Activated T-cell treated with anti-CD3 and anti-CD28 coated beads for 4 hours (primary cell): ENCODE data around the gene GALP.
"Not testable (repeated sequence)": the region's sequence is repeated elsewhere in the genome, so short reads cannot be mapped to it uniquely, and the experiment has no call there.

ENCODE experiments used
- DNase-seq: peaks from one replicate; pipeline ENCODE4 v3.0.0-alpha.2; 2020

GALP gene

DNA sequence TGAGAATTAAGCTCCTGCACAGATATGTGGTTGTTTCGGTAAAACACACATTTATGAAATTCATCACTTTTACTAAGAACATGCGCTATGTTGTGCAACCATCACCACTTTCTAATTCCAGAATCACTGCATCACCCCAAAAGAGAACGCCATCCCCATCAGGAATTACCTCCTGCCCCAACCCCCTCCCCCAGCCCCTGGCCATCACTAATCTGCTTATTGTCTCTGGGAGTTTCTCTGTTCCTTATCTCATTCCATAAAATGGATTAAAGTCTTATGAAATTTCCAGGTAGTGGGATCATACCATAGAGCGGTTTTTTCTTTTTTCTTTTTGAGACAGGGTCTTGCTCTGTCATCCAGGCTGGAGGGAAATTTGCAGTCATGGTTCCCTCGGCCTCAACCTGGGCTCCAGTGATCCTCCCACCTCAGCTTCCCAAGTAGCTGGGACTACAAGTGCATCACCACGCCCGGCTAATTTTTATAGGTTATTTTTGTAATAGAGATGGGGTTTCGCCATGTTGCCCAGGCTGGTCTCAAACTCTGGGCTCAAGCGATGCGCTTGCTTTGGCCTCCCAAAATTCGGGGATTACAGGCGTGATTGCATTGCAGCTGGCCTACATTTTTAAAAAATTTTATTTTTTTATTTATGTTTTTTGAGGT lies 18.3 kb downstream of the GALP start:
- DNase-seq = no peak

DNA sequence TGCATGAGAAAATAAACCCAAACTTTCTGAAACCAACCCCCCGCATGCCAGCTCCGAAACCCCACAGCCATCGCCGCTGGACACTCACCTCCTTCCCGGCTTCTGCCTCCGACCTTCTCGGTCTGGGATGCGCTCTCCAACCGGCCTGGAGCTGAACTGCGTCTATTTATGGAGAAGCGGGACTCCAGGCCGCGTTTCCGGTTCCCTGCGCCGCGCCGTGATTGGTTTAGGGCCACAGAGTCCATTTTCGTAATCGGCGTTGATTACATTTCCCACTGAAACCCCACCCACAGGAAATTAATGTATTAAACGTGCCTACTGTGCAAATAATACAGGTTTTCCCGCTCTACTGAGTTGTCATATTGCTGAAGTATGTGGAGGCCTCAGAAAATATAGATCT lies 21.8 kb downstream of the GALP start, which contains the start of gene ZSCAN5B:
TSS of gene ZSCAN5B (minus strand) at position 138 of the 400 bp plus-strand sequence. CDS start 4,731 bp downstream, outside the sequence.
- DNase-seq = not testable (repeated sequence)

GRCh38 chr19:56199687-56200086 lies 23.9 kb downstream of the GALP start:
- DNase-seq = no peak

DNA sequence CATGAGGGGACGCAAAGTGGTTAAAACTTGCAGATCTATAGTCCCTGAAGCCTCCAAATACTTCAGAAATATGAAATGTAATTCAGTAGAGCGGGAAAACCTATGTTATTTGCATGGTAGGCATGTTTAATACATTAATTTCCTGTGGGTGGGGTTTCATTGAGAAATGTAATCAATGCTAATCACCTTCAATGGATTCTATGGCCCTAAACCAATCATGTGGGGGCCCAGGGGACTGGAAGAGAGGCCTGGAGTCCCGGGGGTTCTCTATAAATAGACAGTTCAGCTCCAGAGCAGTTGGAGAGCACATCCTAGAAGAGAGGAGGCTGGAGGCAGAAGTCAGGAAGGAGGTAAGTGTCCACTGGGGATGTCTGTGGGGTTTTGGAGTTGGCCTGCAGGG lies 26.2 kb downstream of the GALP start, which contains the start of gene ZSCAN5C:
TSS of gene ZSCAN5C (plus strand) at position 301 of the 400 bp plus-strand sequence. CDS start 3,641 bp downstream, outside the sequence.
- DNase-seq = no peak

- not testable (repeated sequence) for DNase-seq
These were observed 31.8 kb downstream of the GALP start for GRCh38 chr19:56207581-56207980.

- DNase-seq = no peak
These were observed 33.3 kb downstream of the GALP start for GRCh38 chr19:56209091-56209490.

- DNase-seq = not testable (repeated sequence)
These were observed 34.2 kb downstream of the GALP start for GRCh38 chr19:56210036-56210435.

DNA sequence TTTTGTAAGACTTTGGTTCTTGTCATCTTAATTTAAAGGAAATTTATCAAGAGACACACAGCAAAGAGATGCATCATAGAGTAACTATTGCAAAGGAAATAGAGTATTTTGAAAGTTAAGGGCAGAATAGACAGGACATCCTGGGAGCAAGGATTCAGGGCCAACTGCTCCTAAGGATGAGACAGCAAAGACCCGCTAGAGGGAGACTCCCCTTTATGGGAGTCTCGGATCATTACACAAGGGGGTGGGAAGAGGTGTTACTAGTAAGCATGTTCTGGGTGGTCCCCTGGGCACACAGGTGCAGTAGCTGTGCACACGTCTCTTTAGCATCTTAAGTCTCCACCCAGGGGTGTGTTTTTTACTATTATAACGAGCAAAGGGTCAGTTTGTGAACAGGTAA lies 35.9 kb downstream of the GALP start:
- no peak for DNase-seq

DNA sequence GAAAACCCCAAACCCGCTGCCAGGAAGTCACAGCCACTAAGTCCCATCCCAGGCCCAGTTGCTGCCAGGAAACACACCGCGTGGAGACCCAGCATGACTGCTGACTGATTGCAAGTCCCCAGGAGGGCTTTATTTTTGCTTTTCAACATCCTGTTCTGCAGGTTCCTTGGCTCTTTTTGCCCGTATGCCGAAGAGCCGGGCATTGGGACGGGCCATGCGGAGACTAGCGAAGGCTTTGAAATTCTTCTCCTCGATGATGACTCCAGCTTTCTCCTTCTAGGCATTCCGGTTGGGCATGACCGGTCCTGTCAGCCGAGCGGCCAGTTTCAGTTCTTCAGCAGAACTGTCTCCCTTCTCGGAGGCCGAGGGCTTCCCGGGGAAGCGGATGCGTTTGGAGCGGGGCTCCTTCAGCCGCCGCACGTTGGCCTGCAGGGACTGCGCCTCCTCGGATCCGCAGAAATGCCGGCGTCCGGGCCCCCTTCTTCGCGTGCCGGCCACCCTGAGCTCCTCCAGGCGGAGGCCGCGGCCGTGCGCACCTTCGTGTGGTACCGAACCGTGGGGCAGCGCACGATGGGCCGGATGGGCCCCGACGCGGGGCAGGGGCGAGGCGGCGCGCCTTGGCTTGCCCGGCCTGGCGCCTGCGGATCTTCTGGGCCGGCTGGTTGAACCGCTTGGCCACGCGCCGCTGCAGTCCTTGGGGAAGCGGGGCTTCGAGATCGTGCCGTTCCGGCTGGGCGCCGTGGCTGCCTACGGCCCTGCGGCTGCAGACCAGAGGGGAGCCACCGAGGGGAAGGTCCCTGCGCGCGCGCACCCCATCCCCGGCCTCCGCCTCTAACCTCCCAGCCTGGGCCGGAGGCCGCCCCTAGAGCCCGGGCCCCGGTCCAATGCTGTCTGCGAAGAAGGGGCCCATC lies 41.5 kb downstream of the GALP start:
- no peak for DNase-seq

GRCh38 chr19:56218961-56219360 lies 43.2 kb downstream of the GALP start:
- no peak for DNase-seq

- not testable (repeated sequence) for DNase-seq
These were observed 45.6 kb downstream of the GALP start for GRCh38 chr19:56221442-56221841.

DNA sequence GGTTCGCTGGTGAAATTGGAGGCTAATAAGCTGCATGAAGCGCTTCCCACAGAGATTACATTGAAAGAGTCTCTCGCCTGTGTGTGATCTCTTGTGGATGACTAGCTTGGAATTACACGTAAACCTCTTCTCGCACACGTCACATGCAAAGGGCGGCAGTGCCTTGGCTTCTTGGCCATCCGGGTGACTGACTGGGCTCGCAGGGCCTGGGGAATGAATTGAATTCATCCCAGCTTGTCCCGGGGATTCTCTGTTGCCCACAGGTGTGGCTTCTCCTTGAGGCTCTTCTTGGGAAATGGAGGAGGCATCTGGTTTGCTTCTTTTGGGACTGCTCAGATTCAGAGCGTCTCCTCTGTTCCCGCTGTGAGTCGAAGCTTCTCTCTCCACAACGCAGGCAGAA lies 46.0 kb downstream of the GALP start:
- no peak for DNase-seq

- no peak for DNase-seq
These were observed 47.1 kb downstream of the GALP start for GRCh38 chr19:56222901-56223300.

DNA sequence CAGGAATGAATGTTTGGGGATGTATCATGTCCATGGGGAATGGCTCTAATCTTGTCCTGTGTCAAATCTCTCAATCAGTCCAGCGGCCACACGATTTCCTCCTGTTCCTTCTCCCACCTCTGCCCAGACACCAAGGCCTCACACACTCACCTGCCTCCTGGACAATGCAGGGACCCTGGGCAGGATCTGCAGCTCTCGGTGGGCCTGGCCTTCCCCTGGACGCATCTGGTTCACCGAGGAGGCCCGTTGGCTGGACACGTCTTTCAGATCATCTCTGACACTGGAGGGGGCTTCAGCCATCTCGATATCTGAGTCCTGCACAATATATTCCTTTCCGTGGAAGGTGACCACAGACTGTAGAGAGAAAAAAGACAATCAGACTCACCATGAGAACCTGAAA lies 47.7 kb downstream of the GALP start:
- no peak for DNase-seq
